ENCODE results near the gene GSTT4. TPM values are rescaled to one million over a fixed set of nuclear protein-coding genes. Genes with fewer than 3 reads are reported as not detected.

Gene GSTT4
- total RNA-seq, 1 experiment from 2014 or later: not detected

DNA sequence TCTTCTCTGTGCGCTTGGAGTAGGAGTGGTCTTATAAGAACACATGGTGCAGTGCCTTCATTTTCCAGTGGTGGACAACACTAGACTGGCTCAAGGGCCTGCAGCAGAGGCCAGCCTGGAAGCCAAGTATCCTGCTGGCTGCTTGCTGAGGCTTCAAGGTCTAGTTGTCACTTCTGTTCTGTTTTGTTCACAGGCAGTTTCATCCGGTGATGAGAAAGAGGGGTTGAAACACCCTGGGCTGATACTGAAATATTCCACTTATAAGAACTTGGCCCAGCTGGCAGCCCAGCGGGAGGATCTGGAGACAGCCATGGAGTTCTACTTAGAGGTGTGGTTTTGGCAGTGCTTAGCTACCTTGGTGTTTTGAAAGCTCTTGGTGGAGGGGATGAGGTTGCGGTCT lies 35.7 kb upstream of the GSTT4 start:
- Histone ChIP-seq H3K36me3 (ENCODE audit: low read depth, low read length) (peaks cover 9% of the 10 kb centered on the region), H3K4me1 (ENCODE audit: insufficient read depth, low read length) (peaks cover 15% of the 10 kb centered on the region), H3K27me3 (ENCODE audit: low read length) (no peaks in the 10 kb centered on the region), H3K9ac (ENCODE audit: low read length) (no peak overlapping the region), H3K27ac (ENCODE audit: low read length) (no peak overlapping the region), H4K20me1 (ENCODE audit: low read length) (no peaks in the 10 kb centered on the region), H3K9me3 (ENCODE audit: low read length) (no peaks in the 10 kb centered on the region), H3K4me3 (ENCODE audit: low read length) (no peak overlapping the region), H3K4me2 (ENCODE audit: low read length) (no peak overlapping the region), H3F3A (ENCODE audit: low read length, unreplicated experiment) (no peaks in the 10 kb centered on the region), H3K9me2 (replicated peaks; ENCODE audit: low read length) (no peaks in the 10 kb centered on the region), H3K79me2 (ENCODE audit: low read length) (no peaks in the 10 kb centered on the region), H2AFZ (ENCODE audit: low read length) (no peak overlapping the region)
- TF ChIP-seq EZH2 (IDR thresholded peaks at IDR 0.05; ENCODE audit: low read length, unreplicated experiment) (no peak), EZH2phosphoT487 (IDR thresholded peaks at IDR 0.05; ENCODE audit: borderline replicate concordance, low read length) (no peak)
- TF ChIP-seq, protein P1, sequence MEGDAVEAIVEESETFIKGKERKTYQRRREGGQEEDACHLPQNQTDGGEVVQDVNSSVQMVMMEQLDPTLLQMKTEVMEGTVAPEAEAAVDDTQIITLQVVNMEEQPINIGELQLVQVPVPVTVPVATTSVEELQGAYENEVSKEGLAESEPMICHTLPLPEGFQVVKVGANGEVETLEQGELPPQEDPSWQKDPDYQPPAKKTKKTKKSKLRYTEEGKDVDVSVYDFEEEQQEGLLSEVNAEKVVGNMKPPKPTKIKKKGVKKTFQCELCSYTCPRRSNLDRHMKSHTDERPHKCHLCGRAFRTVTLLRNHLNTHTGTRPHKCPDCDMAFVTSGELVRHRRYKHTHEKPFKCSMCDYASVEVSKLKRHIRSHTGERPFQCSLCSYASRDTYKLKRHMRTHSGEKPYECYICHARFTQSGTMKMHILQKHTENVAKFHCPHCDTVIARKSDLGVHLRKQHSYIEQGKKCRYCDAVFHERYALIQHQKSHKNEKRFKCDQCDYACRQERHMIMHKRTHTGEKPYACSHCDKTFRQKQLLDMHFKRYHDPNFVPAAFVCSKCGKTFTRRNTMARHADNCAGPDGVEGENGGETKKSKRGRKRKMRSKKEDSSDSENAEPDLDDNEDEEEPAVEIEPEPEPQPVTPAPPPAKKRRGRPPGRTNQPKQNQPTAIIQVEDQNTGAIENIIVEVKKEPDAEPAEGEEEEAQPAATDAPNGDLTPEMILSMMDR (conservative IDR thresholded peaks at IDR 0.05; ENCODE audit: low read depth, low read length): no peak
- intact Hi-C loops (cut with micrococcal nuclease): no loop called here
- no TSS peak for BruUV-seq (replicated peaks)
- no peak for DNase-seq
- no peak for ATAC-seq
- ChIA-PET CTCF (no interaction called here), POLR2A (ENCODE audit: unreplicated experiment) (no interaction called here)

DNA sequence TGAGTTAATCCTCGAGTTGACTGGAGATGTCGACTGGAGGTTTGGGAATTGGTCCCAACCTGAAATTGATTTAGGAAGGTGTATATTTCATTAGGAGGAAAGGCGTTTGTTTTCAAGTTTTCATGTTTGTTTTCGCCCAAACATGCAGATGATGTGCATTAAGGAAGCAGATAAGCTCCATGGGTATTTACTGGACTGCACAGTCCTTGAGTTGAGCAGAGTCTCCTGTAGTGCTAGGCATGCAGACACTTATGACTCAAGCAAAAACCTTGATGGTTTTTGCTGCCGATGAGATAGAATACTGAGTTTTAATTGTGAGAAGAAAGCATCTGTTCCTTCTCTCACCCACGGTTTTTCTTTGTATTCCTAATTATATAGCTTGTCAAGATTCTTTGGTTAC lies 33.8 kb upstream of the GSTT4 start:
- H4K20me1 ChIP-seq (ENCODE audit: low read length): no peaks in the 10 kb centered on the region
- H3K27me3 ChIP-seq (ENCODE audit: low read length): no peaks in the 10 kb centered on the region
- TF ChIP-seq, protein P1 (conservative IDR thresholded peaks at IDR 0.05; ENCODE audit: low read depth, low read length): no peak
- TF ChIP-seq EZH2phosphoT487 (IDR thresholded peaks at IDR 0.05; ENCODE audit: borderline replicate concordance, low read length) (no peak), EZH2 (IDR thresholded peaks at IDR 0.05; ENCODE audit: low read length, unreplicated experiment) (no peak)
- ChIA-PET POLR2A (ENCODE audit: unreplicated experiment) (no interaction called here), CTCF (no interaction called here)
- no peak overlapping the region for H3K4me3 ChIP-seq (ENCODE audit: low read length)
- no peak overlapping the region for H2AFZ ChIP-seq (ENCODE audit: low read length)
- no peaks in the 10 kb centered on the region for H3K9me3 ChIP-seq (ENCODE audit: low read length)
- H3F3A ChIP-seq (ENCODE audit: low read length, unreplicated experiment): no peaks in the 10 kb centered on the region
- no peaks in the 10 kb centered on the region for H3K9me2 ChIP-seq (replicated peaks; ENCODE audit: low read length)
- no peaks in the 10 kb centered on the region for H3K79me2 ChIP-seq (ENCODE audit: low read length)
- ATAC-seq (no peak), DNase-seq (no peak)
- H3K36me3 ChIP-seq (ENCODE audit: low read depth, low read length): peaks cover 9% of the 10 kb centered on the region
- peaks cover 14% of the 10 kb centered on the region for H3K4me1 ChIP-seq (ENCODE audit: insufficient read depth, low read length)
- intact Hi-C loops (cut with micrococcal nuclease): no loop called here
- no peak overlapping the region for H3K4me2 ChIP-seq (ENCODE audit: low read length)
- no peak overlapping the region for H3K27ac ChIP-seq (ENCODE audit: low read length)
- no TSS peak for BruUV-seq (replicated peaks)
- no peak overlapping the region for H3K9ac ChIP-seq (ENCODE audit: low read length)

DNA sequence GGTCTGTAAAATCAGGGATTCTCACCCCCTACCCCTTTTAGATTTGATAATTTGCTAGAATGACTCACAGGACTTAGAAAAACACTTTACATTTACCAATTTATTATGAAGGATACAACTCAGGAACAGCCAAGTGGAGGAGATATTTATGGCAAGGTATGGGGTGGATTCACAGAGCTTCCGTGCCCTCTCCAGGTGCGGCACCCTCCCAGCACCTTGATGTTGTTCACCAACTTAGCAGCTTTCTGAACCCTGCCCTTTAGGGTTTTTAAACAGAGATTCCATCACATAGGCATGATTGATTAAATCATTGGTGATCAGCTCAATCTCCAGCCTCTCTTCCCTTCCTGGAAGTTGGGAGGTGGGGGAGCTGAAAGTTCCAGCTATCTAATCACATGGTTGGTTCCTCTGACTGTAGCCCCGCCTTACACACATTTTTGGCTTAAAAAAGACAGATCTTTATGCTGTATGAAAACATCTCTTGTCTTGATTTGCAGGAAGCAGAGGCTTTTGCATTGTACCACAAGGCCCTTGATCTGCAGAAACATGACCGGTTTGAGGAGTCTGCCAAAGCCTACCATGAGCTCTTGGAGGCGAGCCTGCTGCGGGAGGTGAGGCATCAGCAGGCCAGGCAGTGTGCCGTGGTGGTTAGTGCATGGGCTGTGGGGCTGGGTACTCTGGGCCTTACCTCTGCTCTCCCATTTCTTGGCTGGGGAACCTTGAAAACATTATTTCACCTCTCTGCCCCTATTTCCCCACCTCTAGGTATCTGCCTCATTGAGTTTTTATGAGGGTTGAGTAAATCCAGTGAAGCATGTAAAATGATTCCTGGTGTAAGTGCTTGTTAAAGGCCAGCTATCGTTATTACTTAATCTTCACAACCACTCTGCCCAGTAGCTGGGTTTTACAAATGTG lies 32.9 kb upstream of the GSTT4 start:
- DNase-seq (no peak), ATAC-seq (no peak)
- ChIA-PET POLR2A (ENCODE audit: unreplicated experiment) (no interaction called here), CTCF (no interaction called here)
- Histone ChIP-seq H3K27me3 (ENCODE audit: low read length) (no peaks in the 10 kb centered on the region), H3K9me2 (replicated peaks; ENCODE audit: low read length) (no peaks in the 10 kb centered on the region), H3F3A (ENCODE audit: low read length, unreplicated experiment) (no peaks in the 10 kb centered on the region), H3K4me3 (ENCODE audit: low read length) (no peak overlapping the region), H3K36me3 (ENCODE audit: low read depth, low read length) (peaks cover 9% of the 10 kb centered on the region), H2AFZ (ENCODE audit: low read length) (no peak overlapping the region), H3K4me2 (ENCODE audit: low read length) (no peak overlapping the region), H4K20me1 (ENCODE audit: low read length) (no peaks in the 10 kb centered on the region), H3K9ac (ENCODE audit: low read length) (no peak overlapping the region), H3K27ac (ENCODE audit: low read length) (no peak overlapping the region), H3K9me3 (ENCODE audit: low read length) (no peaks in the 10 kb centered on the region), H3K79me2 (ENCODE audit: low read length) (no peaks in the 10 kb centered on the region), H3K4me1 (ENCODE audit: insufficient read depth, low read length) (peaks cover 10% of the 10 kb centered on the region)
- TF ChIP-seq, protein P1 (conservative IDR thresholded peaks at IDR 0.05; ENCODE audit: low read depth, low read length): no peak
- no peak for TF ChIP-seq EZH2phosphoT487 (IDR thresholded peaks at IDR 0.05; ENCODE audit: borderline replicate concordance, low read length)
- no peak for TF ChIP-seq EZH2 (IDR thresholded peaks at IDR 0.05; ENCODE audit: low read length, unreplicated experiment)
- BruUV-seq (replicated peaks): no TSS peak
- intact Hi-C loops (cut with micrococcal nuclease): no loop called here
